IMR-90 (cell line): ENCODE data around the gene TUBG2. TPM values are rescaled to one million over a fixed set of nuclear protein-coding genes. Genes with fewer than 3 reads are reported as not detected.

Source experiments
- ATAC-seq: fragments of 200-7000 bp; cut with Tn5 transposase; 2 replicates; pipeline ENCODE4 v1.9.1; 2020; ENCODE audit warnings: low read depth, mild to moderate bottlenecking, moderate library complexity
- BruUV-seq: library from RNA; stranded (reverse); fragments of 400-500 nt; replicated peaks from 2 replicates; lab custom pipeline; 2021; lab: Mats Ljungman, UMichigan
- CTCF ChIA-PET: fragments of 300-600 bp; formaldehyde crosslinking; extraction: SDS; loops from one replicate; lab custom pipeline; 2021; ENCODE audit warnings: antibody characterized with exemption; lab: Yijun Ruan, JAX
- POLR2A ChIA-PET: fragments of 300-600 bp; sonication (Branson Sonifier 250); formaldehyde crosslinking; loops from one replicate; lab custom pipeline; 2022; ENCODE audit warnings: antibody characterized with exemption; ENCODE audit not compliant: unreplicated experiment; lab: Charles Lee
- DNase-seq: peaks from one replicate; pipeline ENCODE4 v3.0.0; 2013
- H2AFZ ChIP-seq: replicated peaks from 2 replicates; pipeline ENCODE3; 2013; ENCODE audit warnings: low read length, mild to moderate bottlenecking; ENCODE audit not compliant: poor library complexity
- H2AK5ac ChIP-seq: 2 replicates; pipeline ENCODE4 v1.6.1; 2013; ENCODE audit warnings: low read depth, low read length, inconsistent platforms
- H2AK9ac ChIP-seq: replicated peaks from 2 replicates; pipeline ENCODE3; 2013; ENCODE audit warnings: mild to moderate bottlenecking, low read depth, low read length, moderate library complexity; ENCODE audit not compliant: poor library complexity
- H2BK120ac ChIP-seq: 2 replicates; pipeline ENCODE4 v1.6.1; 2013; ENCODE audit warnings: low read depth, low read length, inconsistent platforms
- H2BK15ac ChIP-seq: 3 replicates; pipeline ENCODE4 v1.6.1; 2013; ENCODE audit warnings: low read depth, low read length, inconsistent platforms
- H2BK20ac ChIP-seq: 2 replicates; pipeline ENCODE4 v1.6.1; 2013; ENCODE audit warnings: low read depth, mild to moderate bottlenecking, inconsistent platforms, low read length, moderate library complexity
- H2BK5ac ChIP-seq: 2 replicates; pipeline ENCODE4 v1.6.1; 2013; ENCODE audit warnings: mild to moderate bottlenecking, low read depth, low read length, inconsistent platforms; ENCODE audit not compliant: poor library complexity, severe bottlenecking
- H3K14ac ChIP-seq: replicated peaks from 2 replicates; pipeline ENCODE4 v1.6.1; 2013; ENCODE audit warnings: low read depth, low read length, inconsistent platforms
- H3K18ac ChIP-seq: 2 replicates; pipeline ENCODE4 v1.6.1; 2013; ENCODE audit warnings: low read depth, low read length, control low read depth
- H3K23ac ChIP-seq: 2 replicates; pipeline ENCODE4 v1.6.1; 2013; ENCODE audit warnings: low read depth, low read length, inconsistent platforms
- H3K27ac ChIP-seq: 2 replicates; pipeline ENCODE4 v1.5.1; 2013; ENCODE audit warnings: mild to moderate bottlenecking, control low read depth, low read length; ENCODE audit not compliant: insufficient read depth
- H3K27me3 ChIP-seq: 2 replicates; pipeline ENCODE4 v1.6.1; 2013; ENCODE audit warnings: low read length; ENCODE audit not compliant: control insufficient read depth, insufficient read depth
- H3K36me3 ChIP-seq: 2 replicates; pipeline ENCODE4 v1.6.1; 2013; ENCODE audit warnings: low read length, mixed read lengths; ENCODE audit not compliant: control insufficient read depth, insufficient read depth
- H3K4ac ChIP-seq: 2 replicates; pipeline ENCODE4 v1.6.1; 2013; ENCODE audit warnings: low read depth, low read length, inconsistent platforms
- H3K4me1 ChIP-seq: 2 replicates; pipeline ENCODE4 v1.6.1; 2013; ENCODE audit warnings: low read length, mixed read lengths; ENCODE audit not compliant: control insufficient read depth, insufficient read depth
- H3K4me2 ChIP-seq: 2 replicates; pipeline ENCODE4 v1.6.1; 2013; ENCODE audit warnings: low read depth, mild to moderate bottlenecking, control low read depth, low read length, moderate library complexity
- H3K4me3 ChIP-seq: 2 replicates; pipeline ENCODE4 v1.5.1; 2013; ENCODE audit warnings: low read depth, mild to moderate bottlenecking, control low read depth, low read length, moderate library complexity; ENCODE audit not compliant: insufficient read depth
- H3K56ac ChIP-seq: 2 replicates; pipeline ENCODE4 v1.6.1; 2013; ENCODE audit warnings: low read length, inconsistent platforms; ENCODE audit not compliant: insufficient read depth; ENCODE audit errors: extremely low read depth
- H3K79me1 ChIP-seq, 2 experiments: 2 replicates each; pipeline ENCODE4 v1.6.1; 2013; ENCODE audit warnings: low read length in 2 of 2, inconsistent platforms in 1 of 2, low read depth in 1 of 2
- H3K9ac ChIP-seq: 2 replicates; pipeline ENCODE4 v1.6.1; 2013; ENCODE audit warnings: low read depth, low read length, control low read depth
- H3K9me1 ChIP-seq: 2 replicates; pipeline ENCODE4 v1.6.1; 2013; ENCODE audit warnings: low read length, inconsistent platforms; ENCODE audit not compliant: insufficient read depth
- H3K9me3 ChIP-seq: 2 replicates; pipeline ENCODE4 v1.6.1; 2013; ENCODE audit warnings: low read length; ENCODE audit not compliant: control insufficient read depth, insufficient read depth
- H4K20me1 ChIP-seq: 2 replicates; pipeline ENCODE4 v1.6.1; 2013; ENCODE audit warnings: low read length, inconsistent platforms; ENCODE audit not compliant: insufficient read depth
- H4K5ac ChIP-seq: 2 replicates; pipeline ENCODE4 v1.6.1; 2013; ENCODE audit warnings: mild to moderate bottlenecking, low read depth, low read length, control low read depth
- H4K8ac ChIP-seq, 2 experiments: 2 replicates each; pipeline ENCODE4 v1.6.1; 2013; ENCODE audit warnings: low read depth in 2 of 2, low read length in 2 of 2, control low read depth in 1 of 2, inconsistent platforms in 1 of 2
- H4K91ac ChIP-seq: 2 replicates; pipeline ENCODE4 v1.6.1; 2013; ENCODE audit warnings: low read depth, low read length, inconsistent platforms; ENCODE audit not compliant: insufficient read depth
- BHLHE40 ChIP-seq: fragments of 150-350 bp; IDR thresholded peaks from 2 replicates; pipeline ENCODE4 v1.6.1; 2016; ENCODE audit warnings: mild to moderate bottlenecking, low read depth, low read length
- CEBPB ChIP-seq: IDR thresholded peaks from 2 replicates; pipeline ENCODE4 v1.6.1; 2012; ENCODE audit warnings: low read depth, low read length, improper control_type of control experiment
- CHD1 ChIP-seq: IDR thresholded peaks from 2 replicates; pipeline ENCODE4 v1.6.1; 2012; ENCODE audit warnings: low read depth, low read length, improper control_type of control experiment
- CTCF ChIP-seq: conservative IDR thresholded peaks from 2 replicates; pipeline ENCODE4 v1.5.1; 2012; ENCODE audit warnings: mild to moderate bottlenecking, low read depth, low read length, improper control_type of control experiment
- ELK1 ChIP-seq: fragments of 150-350 bp; IDR thresholded peaks from 2 replicates; pipeline ENCODE4 v1.6.1; 2016; ENCODE audit warnings: low read depth, mild to moderate bottlenecking, low read length, moderate library complexity, borderline replicate concordance
- MAFK ChIP-seq: IDR thresholded peaks from 2 replicates; pipeline ENCODE4 v1.6.1; 2012; ENCODE audit warnings: low read depth, low read length, improper control_type of control experiment
- MAZ ChIP-seq: IDR thresholded peaks from 2 replicates; pipeline ENCODE4 v1.6.1; 2012; ENCODE audit warnings: low read depth, mild to moderate bottlenecking, low read length, improper control_type of control experiment, moderate library complexity, borderline replicate concordance
- NFE2L2 ChIP-seq: fragments of 150-350 bp; IDR thresholded peaks from 2 replicates; pipeline ENCODE4 v1.6.1; 2016; ENCODE audit warnings: low read depth, mild to moderate bottlenecking, low read length
- POLR2A ChIP-seq: IDR thresholded peaks from 2 replicates; pipeline ENCODE4 v1.6.1; 2012; ENCODE audit warnings: mild to moderate bottlenecking, low read depth, low read length
- RFX5 ChIP-seq: IDR thresholded peaks from 2 replicates; pipeline ENCODE4 v1.8.0; 2012; ENCODE audit warnings: low read depth, mild to moderate bottlenecking, low read length, moderate library complexity
- SMC3 ChIP-seq: fragments of 150-350 bp; IDR thresholded peaks from 2 replicates; pipeline ENCODE4 v1.6.1; 2016; ENCODE audit warnings: low read depth, mild to moderate bottlenecking, antibody characterized with exemption, low read length, moderate library complexity
- USF2 ChIP-seq: fragments of 150-350 bp; IDR thresholded peaks from 2 replicates; pipeline ENCODE4 v1.6.1; 2017; ENCODE audit warnings: mild to moderate bottlenecking, antibody characterized with exemption, low read length, low read depth
- WGBS, 2 experiments: methylation state at CpG; one replicate each; pipeline versions ENCODE4 v1.1.5 to v1.1.7; 2013; ENCODE audit warnings: missing lambda C conversion rate in 2 of 2; ENCODE audit not compliant: insufficient read length in 1 of 2; ENCODE audit errors: extremely low coverage in 2 of 2; 5-methylcytosine and 5-hydroxymethylcytosine counted together
- dilution Hi-C: fragments of 300-500 bp; cut with HindIII; formaldehyde crosslinking; loops from one replicate; pipeline ENCODE4 v1.14.3; 2018; ENCODE audit warnings: low sequenced_read_pairs; ENCODE audit not compliant: unreplicated experiment
- in situ Hi-C: fragments of 300-500 bp; cut with MboI; formaldehyde crosslinking; loops from 3 replicates; pipeline ENCODE4 v1.14.3; 2019; ENCODE audit warnings: low sequenced_read_pairs, inconsistent platforms, mixed read lengths
- intact Hi-C: fragments of 100-400 bp; cut with micrococcal nuclease; formaldehyde crosslinking; loops from 2 replicates; pipeline ENCODE4 v1.10.0; 2022
- polyA plus RNA-seq, 3 experiments: library from polyadenylated mRNA; depleted of rRNA; stranded (reverse); fragments of >200 nt; gene quantifications; 2 replicates each; pipeline ENCODE4 v1.2.3, GENCODE V29; 2012; ENCODE audit warnings: low replicate concordance in 1 of 3
- total RNA-seq: library from RNA; depleted of rRNA; stranded (reverse); fragments of >200 nt; gene quantifications from 2 replicates; pipeline ENCODE4 v1.2.3, GENCODE V29; 2012

TUBG2 gene
- total and polyA plus RNA-seq, 2 of the 4 experiments (the other 2 are of a cell fraction): 3.6 to 24.6 TPM

- Histone ChIP-seq H4K20me1 (peaks cover 32% of the 10 kb centered on the region), H2BK120ac (peak overlapping the region; percentile 90), H3K27me3 (no peaks in the 10 kb centered on the region), H3K9ac (peak overlapping the region; percentile 93), H3K4ac (peak overlapping the region; percentile 90), H3K36me3 (peaks cover 6% of the 10 kb centered on the region; the same call in 1 of the 2 replicates), H4K5ac (peak overlapping the region; percentile 82), H2AFZ (peak overlapping the region; percentile 87), H3K18ac (peak overlapping the region; percentile 91), H2AK5ac (peak overlapping the region; percentile 65; the same call in 1 of the 2 replicates), H3K27ac (peak overlapping the region; percentile 99), H2AK9ac (peak overlapping the region; percentile 92), H2BK5ac (peak overlapping the region; percentile 89), H4K91ac (peak overlapping the region; percentile 90), H2BK15ac (peak overlapping the region; percentile 48; the same call in 1 of the 3 replicates), H3K79me1 (peaks cover 15 to 70% of the 10 kb centered on the region in 2 experiments; a peak in 3 of 4 replicates), H3K9me3 (no peaks in the 10 kb centered on the region), H2BK20ac (peak overlapping the region; percentile 63; the same call in 1 of the 2 replicates), H3K56ac (peak overlapping the region; percentile 89), H3K4me2 (peak overlapping the region; percentile 95), H3K4me3 (peak overlapping the region; percentile 88), H3K14ac (peak overlapping the region; percentile 72), H3K9me1 (peaks cover 16% of the 10 kb centered on the region), H4K8ac (peak overlapping the region; percentile 86 to 94), H3K23ac (peak overlapping the region; percentile 61), H3K4me1 (peaks cover 39% of the 10 kb centered on the region)
- dilution Hi-C loops: no loop called here
- in situ Hi-C loops: loop anchor here (25.0 kb wide), 1 partner anchor 634 kb away; no protein-coding TSS in a partner anchor
- intact Hi-C loops: loop anchor here (2.0 kb wide), 1 partner anchor 69 kb away; the partner anchor contains the start of genes RETREG3 and TUBG1
- ChIA-PET POLR2A (interaction anchor here (0.6 to 1.4 kb wide), 3 partner anchors 69 to 124 kb away, joined by 3 read pairs; partner anchors contain the start of genes RETREG3 and TUBG1), CTCF (interaction anchor here (3.8 kb wide), 1 partner anchor 100 kb away, joined by 15 read pairs; no protein-coding TSS in a partner anchor)
- peak; percentile 73 for DNase-seq
- WGBS, 2 experiments: 1% methylated on average over 22 of the region's 53 CpGs; no CpG with 5 or more reads in 1 of the 2 experiments
- BruUV-seq: no TSS peak
- peak; percentile 39 for ATAC-seq
- no peak for TF ChIP-seq SMC3
- TF ChIP-seq USF2: no peak
- no peak for TF ChIP-seq RFX5
- no peak for TF ChIP-seq ELK1
- peak; percentile 30; the same call in 1 of the 2 replicates for TF ChIP-seq POLR2A
- TF ChIP-seq NFE2L2: peak; percentile 24; the same call in 1 of the 2 replicates
- no peak for TF ChIP-seq CHD1
- TF ChIP-seq MAZ: peak; percentile 86
- TF ChIP-seq CEBPB: peak; percentile 40
- no peak for TF ChIP-seq CTCF
- TF ChIP-seq MAFK: peak; percentile 94
- peak; percentile 66; the same call in 1 of the 2 replicates for TF ChIP-seq BHLHE40
These were observed 19.1 kb downstream of the TUBG2 start for GRCh38 chr17:42677921-42678781.
